Calu3 (cell line): ENCODE data around the gene PCNT. TPM values are rescaled to one million over a fixed set of nuclear protein-coding genes. Genes with fewer than 3 reads are reported as not detected.

Source experiments
- BruUV-seq: library from RNA; stranded (reverse); fragments of 400-500 nt; replicated peaks from 2 replicates; lab custom pipeline; 2021; lab: Mats Ljungman, UMichigan
- CTCF ChIA-PET: fragments of 300-600 bp; sonication (Branson Sonifier 250); formaldehyde crosslinking; loops from one replicate; lab custom pipeline; 2022; ENCODE audit warnings: antibody characterized with exemption; lab: Charles Lee
- DNase-seq: peaks from one replicate; pipeline ENCODE4 v3.0.0; 2022
- H3K27ac Mint-ChIP-seq: one replicate; pipeline ENCODE4 v1.8.0; 2022; ENCODE audit warnings: mixed read lengths; ENCODE audit not compliant: unreplicated experiment
- H3K27me3 Mint-ChIP-seq: one replicate; pipeline ENCODE4 v1.8.0; 2022; ENCODE audit warnings: mixed read lengths; ENCODE audit not compliant: unreplicated experiment
- H3K36me3 Mint-ChIP-seq: one replicate; pipeline ENCODE4 v1.8.0; 2022; ENCODE audit warnings: mild to moderate bottlenecking, moderate library complexity, mixed read lengths; ENCODE audit not compliant: insufficient read depth, unreplicated experiment
- H3K4me1 Mint-ChIP-seq: one replicate; pipeline ENCODE4 v1.8.0; 2022; ENCODE audit warnings: mild to moderate bottlenecking, low read depth, mixed read lengths; ENCODE audit not compliant: unreplicated experiment
- H3K4me3 Mint-ChIP-seq: one replicate; pipeline ENCODE4 v1.8.0; 2022; ENCODE audit warnings: mild to moderate bottlenecking, low read depth, moderate library complexity, mixed read lengths; ENCODE audit not compliant: unreplicated experiment
- H3K9me3 Mint-ChIP-seq: one replicate; pipeline ENCODE4 v1.8.0; 2022; ENCODE audit warnings: low read depth, mixed read lengths; ENCODE audit not compliant: unreplicated experiment
- intact Hi-C: fragments of 100-400 bp; cut with micrococcal nuclease; formaldehyde crosslinking; loops from one replicate; pipeline ENCODE4 v1.10.0; 2022; ENCODE audit not compliant: unreplicated experiment
- total RNA-seq: library from RNA; stranded (reverse); gene quantifications from 2 replicates; pipeline ENCODE4 v1.2.3, GENCODE V29; 2022
- TF ChIP-seq, protein P1 (sequence below): fragments of 200-600 bp; IDR thresholded peaks from one replicate; pipeline ENCODE4 v1.8.0; 2022; ENCODE audit warnings: antibody characterized with exemption; ENCODE audit not compliant: unreplicated experiment

Gene PCNT
- total RNA-seq, 1 experiment from 2014 or later = 32.2 TPM

DNA sequence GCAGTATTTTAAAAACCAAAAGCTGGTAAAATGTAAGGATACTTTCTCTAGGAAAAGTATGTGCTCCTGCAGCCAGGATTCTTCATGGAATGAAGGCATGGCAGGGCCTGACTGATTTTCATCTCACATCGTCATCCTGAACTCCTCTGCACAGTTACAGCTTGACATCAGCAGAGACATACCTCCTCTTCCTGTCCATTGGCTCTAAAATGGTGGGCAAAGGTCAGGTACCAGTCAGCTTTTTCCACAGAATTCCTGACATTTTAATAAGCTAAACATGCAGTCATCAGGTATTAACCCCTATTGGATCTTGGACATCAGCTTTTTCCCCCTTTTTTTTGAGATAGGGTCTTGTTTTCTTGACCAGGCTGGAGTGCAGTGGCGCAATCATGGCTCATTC lies 5.8 kb downstream of the PCNT start:
- CTCF ChIA-PET = no interaction called here
- no TSS peak for BruUV-seq

DNA sequence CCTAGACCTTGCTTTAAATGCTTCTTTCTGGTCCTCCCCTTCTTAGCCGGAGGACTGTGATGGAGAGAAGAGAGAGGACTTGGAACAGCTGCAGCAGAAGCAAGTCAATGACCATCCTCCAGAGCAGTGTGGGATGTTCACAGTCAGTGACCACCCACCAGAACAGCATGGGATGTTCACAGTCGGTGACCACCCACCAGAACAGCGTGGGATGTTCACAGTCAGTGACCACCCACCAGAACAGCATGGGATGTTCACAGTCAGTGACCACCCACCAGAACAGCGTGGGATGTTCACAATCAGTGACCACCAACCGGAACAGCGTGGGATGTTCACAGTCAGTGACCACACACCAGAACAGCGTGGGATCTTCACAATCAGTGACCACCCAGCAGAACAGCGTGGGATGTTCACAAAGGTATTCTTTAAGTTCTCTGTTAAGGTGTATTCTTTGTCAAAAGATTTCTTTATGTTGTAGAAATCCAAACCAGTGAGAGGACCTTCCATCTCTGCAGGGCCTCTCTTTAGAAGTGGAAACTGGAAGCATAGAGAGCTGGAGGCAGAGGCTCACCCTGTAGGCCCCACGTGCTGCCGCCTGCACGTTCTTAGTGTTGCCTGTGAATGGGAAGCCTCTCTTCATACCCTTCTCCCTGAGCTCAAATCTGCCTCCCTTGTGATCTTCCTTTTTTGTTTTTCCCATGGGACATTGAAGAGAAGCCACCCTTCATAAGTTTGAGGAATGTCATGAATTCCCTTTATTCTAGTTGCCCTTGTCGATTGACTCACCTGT lies 10.6 kb downstream of the PCNT start:
- no peak for DNase-seq
- H3K4me3 Mint-ChIP-seq = no peak overlapping the region
- intact Hi-C loops = no loop called here
- BruUV-seq = no TSS peak
- no peak overlapping the region for H3K27ac Mint-ChIP-seq
- no peaks in the 10 kb centered on the region for H3K27me3 Mint-ChIP-seq
- CTCF ChIA-PET = interaction anchor here (0.6 kb wide), 1 partner anchor 312 kb away, joined by 3 read pairs; no protein-coding TSS in a partner anchor
- H3K9me3 Mint-ChIP-seq = no peaks in the 10 kb centered on the region
- TF ChIP-seq, protein P1, sequence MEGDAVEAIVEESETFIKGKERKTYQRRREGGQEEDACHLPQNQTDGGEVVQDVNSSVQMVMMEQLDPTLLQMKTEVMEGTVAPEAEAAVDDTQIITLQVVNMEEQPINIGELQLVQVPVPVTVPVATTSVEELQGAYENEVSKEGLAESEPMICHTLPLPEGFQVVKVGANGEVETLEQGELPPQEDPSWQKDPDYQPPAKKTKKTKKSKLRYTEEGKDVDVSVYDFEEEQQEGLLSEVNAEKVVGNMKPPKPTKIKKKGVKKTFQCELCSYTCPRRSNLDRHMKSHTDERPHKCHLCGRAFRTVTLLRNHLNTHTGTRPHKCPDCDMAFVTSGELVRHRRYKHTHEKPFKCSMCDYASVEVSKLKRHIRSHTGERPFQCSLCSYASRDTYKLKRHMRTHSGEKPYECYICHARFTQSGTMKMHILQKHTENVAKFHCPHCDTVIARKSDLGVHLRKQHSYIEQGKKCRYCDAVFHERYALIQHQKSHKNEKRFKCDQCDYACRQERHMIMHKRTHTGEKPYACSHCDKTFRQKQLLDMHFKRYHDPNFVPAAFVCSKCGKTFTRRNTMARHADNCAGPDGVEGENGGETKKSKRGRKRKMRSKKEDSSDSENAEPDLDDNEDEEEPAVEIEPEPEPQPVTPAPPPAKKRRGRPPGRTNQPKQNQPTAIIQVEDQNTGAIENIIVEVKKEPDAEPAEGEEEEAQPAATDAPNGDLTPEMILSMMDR = no peak
- H3K4me1 Mint-ChIP-seq = no peaks in the 10 kb centered on the region
- peaks cover 30% of the 10 kb centered on the region for H3K36me3 Mint-ChIP-seq

More for the DNA sequence above, 5.8 kb downstream of the PCNT start:
- H3K27ac Mint-ChIP-seq = no peak overlapping the region
- H3K36me3 Mint-ChIP-seq = peaks cover 45% of the 10 kb centered on the region
- no peak for DNase-seq
- H3K27me3 Mint-ChIP-seq = no peaks in the 10 kb centered on the region
- H3K4me1 Mint-ChIP-seq = peaks cover 15% of the 10 kb centered on the region
- no peak overlapping the region for H3K4me3 Mint-ChIP-seq
- TF ChIP-seq, protein P1 = no peak
- intact Hi-C loops = no loop called here
- no peaks in the 10 kb centered on the region for H3K9me3 Mint-ChIP-seq

DNA sequence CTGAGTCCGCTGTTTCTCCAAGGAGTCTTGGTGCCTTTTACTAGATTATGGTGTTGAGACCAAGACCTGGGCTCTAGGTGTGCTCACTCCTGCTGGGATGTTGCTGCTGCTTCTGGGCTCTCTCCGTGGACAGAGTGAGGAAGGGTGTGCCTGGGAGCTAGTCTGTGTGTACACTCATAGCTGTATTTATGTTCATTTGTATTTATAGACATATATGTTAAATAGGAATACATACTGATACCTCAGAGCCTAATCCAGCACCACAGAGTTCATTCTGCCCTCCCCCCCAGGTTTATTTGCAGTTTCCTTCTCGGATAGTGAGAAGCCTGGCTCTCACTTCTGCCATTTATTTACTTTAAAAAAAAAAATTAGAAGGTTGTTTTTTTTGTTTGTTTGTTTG lies 12.6 kb downstream of the PCNT start:
- Mint-ChIP-seq H3K9me3 (no peaks in the 10 kb centered on the region), H3K36me3 (peaks cover 26% of the 10 kb centered on the region), H3K4me3 (no peak overlapping the region), H3K27ac (no peak overlapping the region), H3K27me3 (no peaks in the 10 kb centered on the region), H3K4me1 (no peaks in the 10 kb centered on the region)
- intact Hi-C loops = no loop called here
- BruUV-seq = no TSS peak
- CTCF ChIA-PET = no interaction called here
- DNase-seq = no peak
- TF ChIP-seq, protein P1 = no peak

DNA sequence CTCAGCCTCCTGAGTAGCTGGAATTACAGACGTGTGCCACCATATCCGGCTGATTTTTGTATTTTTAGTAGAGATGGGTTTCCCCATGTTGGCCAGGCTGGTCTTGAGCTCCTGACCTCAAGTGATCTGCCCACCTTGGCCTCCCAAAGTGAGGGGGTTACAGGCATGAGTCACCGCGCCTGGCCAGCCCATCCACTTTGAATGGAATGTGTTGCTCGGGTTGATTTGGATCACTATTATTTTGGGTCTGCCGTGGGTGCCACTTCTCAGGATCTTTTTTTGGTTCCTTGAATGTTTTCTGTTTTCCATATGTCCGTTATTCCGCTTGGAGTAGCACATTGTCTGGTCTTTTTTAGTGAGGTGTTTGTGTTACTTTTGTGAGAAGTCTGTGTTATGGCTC lies 17.0 kb downstream of the PCNT start:
- peaks cover 13% of the 10 kb centered on the region for H3K36me3 Mint-ChIP-seq

More for the DNA sequence above, 17.0 kb downstream of the PCNT start:
- Mint-ChIP-seq H3K4me1 (no peaks in the 10 kb centered on the region), H3K27ac (no peak overlapping the region), H3K27me3 (no peaks in the 10 kb centered on the region), H3K4me3 (no peak overlapping the region), H3K9me3 (no peaks in the 10 kb centered on the region)
- TF ChIP-seq, protein P1 = no peak
- intact Hi-C loops = no loop called here
- DNase-seq = no peak
- BruUV-seq = no TSS peak
- CTCF ChIA-PET = no interaction called here
